ENCODE data around the gene P2RY8.

P2RY8 gene

DNA sequence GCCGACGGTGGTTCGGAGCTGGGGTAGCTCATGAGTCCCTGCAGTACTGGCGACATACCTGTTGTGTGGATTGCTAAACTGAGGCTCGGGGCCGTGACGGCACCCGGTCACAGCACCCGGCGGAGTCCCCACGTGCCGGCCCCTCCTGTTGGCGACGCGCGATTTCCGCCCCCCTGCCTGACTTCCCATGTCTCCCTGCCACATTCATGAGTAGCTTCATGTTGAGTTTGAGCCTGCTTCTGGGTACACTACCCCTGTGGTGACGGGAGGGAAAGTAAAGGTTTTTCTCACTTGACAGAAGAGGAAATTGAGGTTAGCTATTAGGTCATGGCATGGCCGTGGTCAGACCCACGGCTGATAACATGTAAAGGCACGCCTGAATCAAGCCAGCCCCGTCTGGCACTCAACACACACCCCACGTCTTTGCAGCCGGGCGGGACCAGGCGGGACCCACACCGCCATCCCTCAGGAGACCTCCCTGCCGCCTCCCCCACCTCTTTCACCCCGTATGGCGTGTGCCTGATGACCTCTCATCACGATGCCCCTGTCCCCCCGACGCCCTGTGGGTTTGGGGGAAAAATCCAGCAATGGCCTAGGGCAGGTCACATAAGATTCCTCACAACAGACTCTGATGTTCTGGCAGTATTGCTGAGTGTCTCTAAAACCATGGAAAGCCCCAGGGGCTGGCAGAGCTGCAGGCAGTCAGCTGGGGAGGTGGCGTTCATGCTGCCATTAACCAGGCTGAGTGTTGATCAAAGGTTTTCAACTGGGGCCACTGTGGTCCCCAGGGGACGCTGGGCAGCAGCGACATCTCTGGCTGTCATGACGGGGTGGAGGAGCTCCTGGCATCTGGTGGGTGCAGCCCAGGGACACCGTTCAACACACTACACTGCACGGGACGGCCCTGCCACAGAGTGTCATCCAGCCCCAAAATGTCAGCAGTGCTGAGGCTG, 29.2 kb downstream of the P2RY8 start:
- no peak for DNase-seq (ENCODE audit: extremely low read depth, low read depth)
- no peak for TF ChIP-seq CTCF (IDR thresholded peaks at IDR 0.05; ENCODE audit: low read depth, low read length)

DNA sequence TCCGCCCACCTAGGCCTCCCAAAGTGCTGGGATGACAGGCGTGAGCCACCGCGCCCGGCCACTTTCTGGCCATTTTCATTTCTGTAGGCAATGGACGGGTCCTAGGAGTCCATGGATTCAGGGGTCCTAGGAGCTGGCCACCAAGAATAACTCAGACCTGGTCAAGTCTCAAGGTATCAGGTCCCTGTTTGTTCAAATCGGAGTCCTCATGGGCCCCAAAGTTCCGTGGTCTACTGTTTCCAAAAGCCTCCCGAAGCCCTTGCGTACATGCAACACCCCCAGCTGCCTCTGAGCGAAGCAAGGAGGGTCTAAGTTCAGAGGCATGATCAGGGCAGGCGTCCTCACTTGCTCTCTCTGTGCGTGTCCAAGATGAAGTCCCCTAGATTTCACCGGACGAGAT, 30.1 kb downstream of the P2RY8 start:
- TF ChIP-seq CTCF (IDR thresholded peaks at IDR 0.05; ENCODE audit: low read depth, low read length) = no peak

DNA sequence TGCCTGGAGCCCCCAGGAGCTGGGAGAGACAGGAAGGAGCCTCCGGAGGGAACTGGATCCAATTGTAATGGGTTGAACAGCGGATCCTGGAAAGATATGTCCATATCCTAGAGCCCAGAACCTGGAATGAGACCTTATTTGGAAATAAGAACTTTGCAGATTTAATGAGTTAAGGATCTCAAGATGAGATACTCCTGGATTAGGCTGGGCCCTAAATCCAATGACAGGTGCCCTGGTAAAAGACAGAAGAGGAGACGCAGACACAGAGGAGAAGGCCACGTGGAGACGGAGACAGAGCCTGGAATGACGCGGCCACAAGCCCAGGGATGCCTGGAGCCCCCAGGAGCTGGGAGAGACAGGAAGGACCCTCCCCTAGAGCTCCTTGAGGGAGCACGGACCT, 34.1 kb downstream of the P2RY8 start:
- DNase-seq (ENCODE audit: extremely low read depth, low read depth) = no peak
- no peak for TF ChIP-seq CTCF (IDR thresholded peaks at IDR 0.05; ENCODE audit: low read depth, low read length)

More for the DNA sequence above, 30.1 kb downstream of the P2RY8 start:
- no peak for DNase-seq (ENCODE audit: extremely low read depth, low read depth)

GRCh38 chrX:1502241-1502640, 34.7 kb downstream of the P2RY8 start:
- no peak for TF ChIP-seq CTCF (IDR thresholded peaks at IDR 0.05; ENCODE audit: low read depth, low read length)
- DNase-seq (ENCODE audit: extremely low read depth, low read depth) = no peak

DNA sequence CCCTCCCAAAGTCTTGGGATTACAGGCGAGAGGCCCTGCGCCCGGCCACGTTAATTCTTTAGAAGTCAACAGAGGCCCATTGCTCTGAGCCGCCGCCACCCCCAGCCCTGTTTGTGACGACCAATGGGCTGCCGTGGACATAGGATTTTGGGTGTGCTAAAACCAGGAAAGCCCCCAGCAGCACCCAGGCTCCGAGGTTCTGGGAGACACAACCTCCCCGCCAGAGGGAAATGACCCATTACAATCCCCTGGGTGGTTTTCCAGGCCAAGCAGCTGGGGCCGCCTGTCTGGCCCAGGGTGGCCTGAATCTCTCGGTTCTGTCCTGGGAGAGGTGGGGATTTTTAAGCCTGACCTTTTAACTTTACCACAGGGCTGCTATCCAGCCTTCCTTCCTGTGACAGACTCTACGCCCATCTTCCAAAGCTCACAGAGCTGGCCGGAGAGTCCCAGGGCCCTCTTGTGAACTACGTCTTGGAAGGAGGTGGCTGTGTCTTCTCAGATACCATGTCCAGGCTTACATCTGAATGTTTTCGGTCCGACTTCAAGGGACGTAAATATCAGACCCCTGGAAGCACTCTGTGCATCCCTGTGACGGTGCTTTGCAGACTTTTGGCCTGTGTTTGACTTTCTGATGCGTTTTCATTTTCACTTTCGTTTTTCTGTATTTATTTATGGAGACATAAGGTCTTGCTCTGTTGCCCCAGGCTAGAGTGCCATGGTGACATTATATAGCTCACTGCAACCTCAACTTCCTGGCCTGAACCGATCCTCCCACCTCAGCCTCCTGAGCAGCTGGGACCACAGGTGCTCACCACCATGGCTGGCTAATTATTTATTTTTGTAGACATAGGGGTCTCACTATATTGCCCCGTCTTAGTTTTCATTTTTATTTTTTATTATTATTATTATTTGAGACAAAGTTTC, 36.0 kb downstream of the P2RY8 start:
- no peak for DNase-seq (ENCODE audit: extremely low read depth, low read depth)
- no peak for TF ChIP-seq CTCF (IDR thresholded peaks at IDR 0.05; ENCODE audit: low read depth, low read length)

- no peak for TF ChIP-seq CTCF (IDR thresholded peaks at IDR 0.05; ENCODE audit: low read depth, low read length)
- DNase-seq (ENCODE audit: extremely low read depth, low read depth) = no peak
Observed at GRCh38 chrX:1496076-1496475, 40.9 kb downstream of the P2RY8 start.
